OCI-LY1 (cell line): ENCODE measurements around the gene ZNF618.

Experiments used
- H2AFZ ChIP-seq: fragments of 200-600 bp; sonication (generic), shearing (Covaris generic); 2 replicates; pipeline ENCODE4 v1.6.0; 2014; ENCODE audit warnings: antibody characterized with exemption, mild to moderate bottlenecking, low read length
- H3F3A ChIP-seq: fragments of 200-600 bp; sonication (generic), shearing (Covaris generic); 2 replicates; pipeline ENCODE4 v1.6.0; 2014; ENCODE audit warnings: mild to moderate bottlenecking, antibody characterized with exemption, low read length, moderate library complexity; ENCODE audit not compliant: insufficient read depth
- H3K27ac ChIP-seq: fragments of 200-600 bp; sonication (generic); 2 replicates; pipeline ENCODE4 v1.5.1; 2014; ENCODE audit warnings: low read length, mixed run types, mild to moderate bottlenecking, low read depth; ENCODE audit not compliant: poor library complexity, severe bottlenecking
- H3K27me3 ChIP-seq: fragments of 200-600 bp; sonication (generic); 2 replicates; pipeline ENCODE4 v1.6.0; 2014; ENCODE audit warnings: antibody characterized with exemption, mild to moderate bottlenecking, low read length, moderate library complexity; ENCODE audit not compliant: insufficient read depth
- H3K36me3 ChIP-seq: fragments of 200-600 bp; sonication (generic); 2 replicates; pipeline ENCODE4 v1.6.1; 2014; ENCODE audit warnings: mild to moderate bottlenecking, antibody characterized with exemption, low read length, moderate library complexity, mixed read lengths; ENCODE audit not compliant: insufficient read depth
- H3K4me1 ChIP-seq: fragments of 200-600 bp; sonication (generic); 2 replicates; pipeline ENCODE4 v1.5.1; 2014; ENCODE audit warnings: mild to moderate bottlenecking, low read length, moderate library complexity; ENCODE audit not compliant: insufficient read depth, severe bottlenecking
- H3K4me2 ChIP-seq: fragments of 200-600 bp; sonication (generic), shearing (Covaris generic); 2 replicates; pipeline ENCODE4 v1.6.1; 2014; ENCODE audit warnings: low read length
- H3K4me3 ChIP-seq: fragments of 200-600 bp; sonication (generic); 2 replicates; pipeline ENCODE4 v1.5.1; 2014; ENCODE audit warnings: low read length, low read depth, mild to moderate bottlenecking, mixed read lengths; ENCODE audit not compliant: poor library complexity, severe bottlenecking
- H3K79me2 ChIP-seq: fragments of 200-600 bp; shearing (Covaris generic); 2 replicates; pipeline ENCODE4 v1.6.1; 2016; ENCODE audit warnings: mixed run types, low read length, mixed read lengths; ENCODE audit not compliant: insufficient read depth
- H3K9ac ChIP-seq: fragments of 200-600 bp; sonication (generic), shearing (Covaris generic); 2 replicates; pipeline ENCODE4 v1.6.1; 2014; ENCODE audit warnings: mild to moderate bottlenecking, low read length, mixed read lengths
- H3K9me2 ChIP-seq: fragments of 200-600 bp; sonication (generic), shearing (Covaris generic); 2 replicates; pipeline ENCODE4 v1.6.1; 2014; ENCODE audit warnings: low read depth, mild to moderate bottlenecking, low read length, mixed read lengths
- H3K9me3 ChIP-seq: fragments of 200-600 bp; shearing (Covaris generic); 2 replicates; pipeline ENCODE4 v1.6.1; 2014; ENCODE audit warnings: low read length, mixed read lengths
- H4K20me1 ChIP-seq: fragments of 200-600 bp; sonication (generic), shearing (Covaris generic); 2 replicates; pipeline ENCODE4 v1.6.0; 2016; ENCODE audit warnings: mild to moderate bottlenecking, low read length; ENCODE audit not compliant: insufficient read depth
- EZH2 ChIP-seq: fragments of 200-600 bp; sonication (generic), shearing (Covaris generic); IDR thresholded peaks from 2 replicates; pipeline ENCODE4 v1.8.0; 2017; ENCODE audit warnings: borderline replicate concordance, mixed run types, mild to moderate bottlenecking, antibody characterized with exemption, low read length, moderate library complexity, mixed read lengths
- TF ChIP-seq, protein P1 (sequence below): fragments of 200-600 bp; sonication (generic), shearing (Covaris generic); IDR thresholded peaks from 2 replicates; pipeline ENCODE4 v1.5.1; 2017; ENCODE audit warnings: mild to moderate bottlenecking, antibody characterized with exemption, low read length, moderate library complexity, mixed read lengths

ZNF618 gene

DNA sequence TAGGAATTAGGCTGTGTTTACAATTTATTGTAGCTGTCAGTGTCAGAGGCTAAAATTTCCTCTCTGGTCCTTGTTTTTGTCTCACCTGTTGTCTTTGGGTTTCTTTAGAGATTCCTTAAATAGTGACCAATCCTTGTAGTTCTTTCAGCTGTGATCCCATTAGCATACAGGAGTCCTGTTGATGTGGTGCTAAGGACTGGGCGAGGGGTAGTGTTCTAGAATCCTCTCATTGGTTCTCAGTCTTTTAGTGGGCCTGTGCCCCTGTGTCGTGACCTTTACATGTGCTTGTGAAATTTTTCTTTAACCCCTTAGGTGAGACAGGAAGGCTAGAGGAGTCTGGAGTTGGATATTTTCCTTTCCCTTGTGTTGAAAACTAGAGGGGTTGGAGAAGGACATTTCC, 51.2 kb downstream of the ZNF618 start:
- Histone ChIP-seq H3K4me1 (no peaks in the 10 kb centered on the region), H3K36me3 (no peaks in the 10 kb centered on the region), H2AFZ (no peak overlapping the region), H3K9me2 (no peaks in the 10 kb centered on the region), H3K27me3 (0 out of 2 replicates have a peak, but pooled peaks cover 4% of the 10 kb centered on the region), H4K20me1 (no peaks in the 10 kb centered on the region), H3K4me2 (no peak overlapping the region), H3K4me3 (no peak overlapping the region), H3K9me3 (peaks cover 6% of the 10 kb centered on the region), H3K79me2 (no peaks in the 10 kb centered on the region), H3K27ac (no peak overlapping the region), H3K9ac (no peak overlapping the region), H3F3A (no peaks in the 10 kb centered on the region)
- TF ChIP-seq, protein P1, sequence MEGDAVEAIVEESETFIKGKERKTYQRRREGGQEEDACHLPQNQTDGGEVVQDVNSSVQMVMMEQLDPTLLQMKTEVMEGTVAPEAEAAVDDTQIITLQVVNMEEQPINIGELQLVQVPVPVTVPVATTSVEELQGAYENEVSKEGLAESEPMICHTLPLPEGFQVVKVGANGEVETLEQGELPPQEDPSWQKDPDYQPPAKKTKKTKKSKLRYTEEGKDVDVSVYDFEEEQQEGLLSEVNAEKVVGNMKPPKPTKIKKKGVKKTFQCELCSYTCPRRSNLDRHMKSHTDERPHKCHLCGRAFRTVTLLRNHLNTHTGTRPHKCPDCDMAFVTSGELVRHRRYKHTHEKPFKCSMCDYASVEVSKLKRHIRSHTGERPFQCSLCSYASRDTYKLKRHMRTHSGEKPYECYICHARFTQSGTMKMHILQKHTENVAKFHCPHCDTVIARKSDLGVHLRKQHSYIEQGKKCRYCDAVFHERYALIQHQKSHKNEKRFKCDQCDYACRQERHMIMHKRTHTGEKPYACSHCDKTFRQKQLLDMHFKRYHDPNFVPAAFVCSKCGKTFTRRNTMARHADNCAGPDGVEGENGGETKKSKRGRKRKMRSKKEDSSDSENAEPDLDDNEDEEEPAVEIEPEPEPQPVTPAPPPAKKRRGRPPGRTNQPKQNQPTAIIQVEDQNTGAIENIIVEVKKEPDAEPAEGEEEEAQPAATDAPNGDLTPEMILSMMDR: no peak
- TF ChIP-seq EZH2: no peak

- Histone ChIP-seq H3K36me3 (no peaks in the 10 kb centered on the region), H3K27ac (no peak overlapping the region), H3K27me3 (0 out of 2 replicates have a peak, but pooled peaks cover 4% of the 10 kb centered on the region), H3K79me2 (no peaks in the 10 kb centered on the region), H3K9me3 (no peaks in the 10 kb centered on the region), H3F3A (no peaks in the 10 kb centered on the region), H3K4me1 (no peaks in the 10 kb centered on the region), H3K9ac (no peak overlapping the region), H4K20me1 (no peaks in the 10 kb centered on the region), H3K4me3 (no peak overlapping the region), H3K4me2 (no peak overlapping the region), H3K9me2 (no peaks in the 10 kb centered on the region), H2AFZ (no peak overlapping the region)
- no peak for TF ChIP-seq EZH2
- TF ChIP-seq, protein P1: no peak
Observed at GRCh38 chr9:113928269-113928668, 52.2 kb downstream of the ZNF618 start.

DNA sequence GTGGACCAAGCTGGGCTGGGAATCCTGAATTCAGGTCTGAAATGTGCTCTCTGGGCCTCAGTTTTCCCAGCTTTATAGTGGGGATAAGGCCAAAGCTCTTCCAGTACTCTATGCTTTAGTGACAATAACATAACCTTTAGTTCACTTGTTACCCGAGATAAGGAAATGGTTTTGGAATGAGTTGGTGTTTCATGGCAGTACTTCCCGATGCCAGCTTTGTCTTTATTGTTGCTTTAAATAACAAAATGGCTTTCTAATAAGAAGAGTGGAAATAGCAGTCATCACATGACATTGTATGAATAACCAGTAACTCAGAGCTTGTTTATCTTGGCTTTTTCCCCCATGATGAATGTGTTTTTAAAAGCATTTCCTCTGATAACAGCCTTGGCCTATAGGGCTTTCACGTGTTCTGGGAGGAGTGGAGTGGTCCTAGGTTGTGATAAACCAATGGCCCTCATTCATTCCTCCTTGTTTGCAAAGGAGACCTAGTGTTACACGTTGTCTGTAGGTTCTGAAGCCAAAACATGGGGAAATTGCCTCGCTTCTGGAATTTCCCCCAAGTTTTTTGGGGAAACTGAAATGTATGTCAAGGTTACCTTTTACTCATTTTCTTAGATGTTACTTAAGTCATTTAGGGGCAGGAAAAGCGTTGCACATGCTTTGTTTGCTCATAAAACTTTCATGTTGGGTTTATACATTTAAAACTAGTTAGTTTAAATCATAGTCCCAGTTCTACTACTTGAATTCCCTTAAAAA, 53.7 kb downstream of the ZNF618 start:
- H3F3A ChIP-seq: no peaks in the 10 kb centered on the region
- no peaks in the 10 kb centered on the region for H3K4me1 ChIP-seq
- no peaks in the 10 kb centered on the region for H3K9me3 ChIP-seq
- no peak overlapping the region for H2AFZ ChIP-seq
- no peaks in the 10 kb centered on the region for H3K9me2 ChIP-seq
- no peak overlapping the region for H3K27ac ChIP-seq
- H3K79me2 ChIP-seq: no peaks in the 10 kb centered on the region
- H3K36me3 ChIP-seq: no peaks in the 10 kb centered on the region
- H3K4me3 ChIP-seq: no peak overlapping the region
- TF ChIP-seq, protein P1: no peak
- H4K20me1 ChIP-seq: no peaks in the 10 kb centered on the region
- H3K9ac ChIP-seq: no peak overlapping the region
- no peak overlapping the region for H3K4me2 ChIP-seq
- H3K27me3 ChIP-seq: 0 out of 2 replicates have a peak, but pooled peaks cover 4% of the 10 kb centered on the region
